ENCODE data around the gene MYO5A. TPM values are rescaled to one million over a fixed set of nuclear protein-coding genes. Genes with fewer than 3 reads are reported as not detected.

Gene MYO5A
- polyA plus RNA-seq, 1 of the 3 experiments (the other 2 are of a cell fraction): 11.0 TPM

DNA sequence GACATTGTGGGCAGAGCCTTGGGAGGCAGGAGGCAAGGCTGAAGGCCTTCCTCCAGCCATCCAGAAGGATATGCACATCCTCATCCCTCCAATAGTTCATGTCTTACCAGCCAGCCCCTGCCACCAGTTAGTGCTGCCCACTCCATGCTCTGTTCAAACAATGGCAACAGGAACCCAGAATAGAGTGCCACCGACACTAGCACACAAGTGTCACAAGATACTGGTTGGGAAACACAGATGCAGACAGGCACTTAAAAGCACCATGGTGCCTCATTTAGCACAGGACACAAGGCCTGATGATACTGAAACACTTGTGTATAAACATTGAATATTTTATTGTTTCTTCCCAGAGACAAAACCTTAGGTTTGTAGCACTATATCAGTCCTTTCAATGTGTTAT lies 176.6 kb downstream of the MYO5A start:
- ChIA-PET CTCF (no interaction called here), POLR2A (no interaction called here)
- no peak overlapping the region for H3K27ac ChIP-seq (ENCODE audit: low read depth in 2 of 2, low read length in 1 of 2)
- DNase-seq: no peak
- 100% methylated on average over 1 of the region's 1 CpG for WGBS (ENCODE audit: low lambda C conversion rate)
- no peaks in the 10 kb centered on the region for H3K27me3 ChIP-seq (ENCODE audit: insufficient read depth)
- peaks cover 16 to 32% of the 10 kb centered on the region in 2 experiments for H3K36me3 ChIP-seq (replicated peaks in 1 of 2; ENCODE audit: control insufficient read depth in 1 of 2, insufficient read depth in 2 of 2, low read length in 1 of 2)
- H3K4me2 ChIP-seq: no peak overlapping the region
- H3F3A ChIP-seq (replicated peaks; ENCODE audit: insufficient read depth): peaks cover 7% of the 10 kb centered on the region
- no peaks in the 10 kb centered on the region; a peak in 1 of 4 replicates for H3K4me1 ChIP-seq (ENCODE audit: control insufficient read depth in 1 of 2, insufficient read depth in 2 of 2, low read depth in 1 of 2, low read length in 1 of 2)
- H3K79me2 ChIP-seq (ENCODE audit: insufficient read depth): no peaks in the 10 kb centered on the region
- H3K4me3 ChIP-seq (ENCODE audit: low read depth in 2 of 2, low read length in 1 of 2): no peak overlapping the region
- H3K9me2 ChIP-seq: no peaks in the 10 kb centered on the region; the same call in 1 of the 2 replicates
- TF ChIP-seq JUND (IDR thresholded peaks at IDR 0.05): no peak
- TF ChIP-seq, protein P1, sequence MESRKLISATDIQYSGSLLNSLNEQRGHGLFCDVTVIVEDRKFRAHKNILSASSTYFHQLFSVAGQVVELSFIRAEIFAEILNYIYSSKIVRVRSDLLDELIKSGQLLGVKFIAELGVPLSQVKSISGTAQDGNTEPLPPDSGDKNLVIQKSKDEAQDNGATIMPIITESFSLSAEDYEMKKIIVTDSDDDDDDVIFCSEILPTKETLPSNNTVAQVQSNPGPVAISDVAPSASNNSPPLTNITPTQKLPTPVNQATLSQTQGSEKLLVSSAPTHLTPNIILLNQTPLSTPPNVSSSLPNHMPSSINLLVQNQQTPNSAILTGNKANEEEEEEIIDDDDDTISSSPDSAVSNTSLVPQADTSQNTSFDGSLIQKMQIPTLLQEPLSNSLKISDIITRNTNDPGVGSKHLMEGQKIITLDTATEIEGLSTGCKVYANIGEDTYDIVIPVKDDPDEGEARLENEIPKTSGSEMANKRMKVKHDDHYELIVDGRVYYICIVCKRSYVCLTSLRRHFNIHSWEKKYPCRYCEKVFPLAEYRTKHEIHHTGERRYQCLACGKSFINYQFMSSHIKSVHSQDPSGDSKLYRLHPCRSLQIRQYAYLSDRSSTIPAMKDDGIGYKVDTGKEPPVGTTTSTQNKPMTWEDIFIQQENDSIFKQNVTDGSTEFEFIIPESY (IDR thresholded peaks at IDR 0.05; ENCODE audit: borderline replicate concordance, low read depth): no peak
- TF ChIP-seq, protein P2, sequence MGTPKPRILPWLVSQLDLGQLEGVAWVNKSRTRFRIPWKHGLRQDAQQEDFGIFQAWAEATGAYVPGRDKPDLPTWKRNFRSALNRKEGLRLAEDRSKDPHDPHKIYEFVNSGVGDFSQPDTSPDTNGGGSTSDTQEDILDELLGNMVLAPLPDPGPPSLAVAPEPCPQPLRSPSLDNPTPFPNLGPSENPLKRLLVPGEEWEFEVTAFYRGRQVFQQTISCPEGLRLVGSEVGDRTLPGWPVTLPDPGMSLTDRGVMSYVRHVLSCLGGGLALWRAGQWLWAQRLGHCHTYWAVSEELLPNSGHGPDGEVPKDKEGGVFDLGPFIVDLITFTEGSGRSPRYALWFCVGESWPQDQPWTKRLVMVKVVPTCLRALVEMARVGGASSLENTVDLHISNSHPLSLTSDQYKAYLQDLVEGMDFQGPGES (IDR thresholded peaks at IDR 0.05; ENCODE audit: low read depth, low read length): no peak
- no peak overlapping the region for H3K9ac ChIP-seq
- H4K20me1 ChIP-seq (ENCODE audit: insufficient read depth): no peaks in the 10 kb centered on the region
- no peaks in the 10 kb centered on the region for H3K9me3 ChIP-seq
- H2AFZ ChIP-seq (ENCODE audit: low read depth): no peak overlapping the region

DNA sequence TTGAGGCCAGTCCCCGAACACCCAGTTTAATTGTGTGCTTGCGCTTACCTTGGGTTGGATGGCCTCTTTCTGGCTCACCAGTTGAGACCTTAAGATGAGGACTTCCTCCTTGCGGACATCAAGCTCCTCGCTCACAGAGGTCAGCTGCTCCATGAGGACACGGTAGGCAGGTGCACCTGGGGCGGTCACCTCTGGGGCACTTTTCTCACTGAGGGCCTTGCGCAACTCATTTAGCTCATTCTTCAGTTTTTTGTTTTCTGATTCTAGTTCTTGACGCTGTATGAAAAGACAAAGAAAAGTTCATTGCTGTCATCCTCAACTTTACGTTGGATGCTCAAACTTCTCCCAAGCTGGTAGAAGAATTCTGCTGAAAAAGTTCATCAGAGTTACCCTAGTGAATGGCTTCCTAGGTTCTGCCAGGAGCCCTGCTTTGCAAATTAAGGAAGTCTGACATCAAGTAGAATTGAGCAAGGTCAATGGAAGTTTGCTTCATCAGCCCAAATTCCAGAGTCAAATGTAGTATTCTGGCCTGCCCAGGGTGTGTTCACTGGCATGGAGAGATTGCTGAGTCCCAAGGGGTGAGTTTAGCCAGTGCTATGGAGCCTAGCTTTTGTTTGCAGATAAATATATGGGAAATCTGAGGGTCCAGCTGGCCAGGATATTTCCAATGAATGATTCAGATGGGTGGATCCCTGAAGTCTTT lies 177.3 kb downstream of the MYO5A start:
- Histone ChIP-seq H3F3A (replicated peaks; ENCODE audit: insufficient read depth) (peaks cover 7% of the 10 kb centered on the region), H3K4me1 (ENCODE audit: control insufficient read depth in 1 of 2, insufficient read depth in 2 of 2, low read depth in 1 of 2, low read length in 1 of 2) (no peaks in the 10 kb centered on the region; a peak in 1 of 4 replicates), H3K27me3 (ENCODE audit: insufficient read depth) (no peaks in the 10 kb centered on the region), H3K36me3 (replicated peaks in 1 of 2; ENCODE audit: control insufficient read depth in 1 of 2, insufficient read depth in 2 of 2, low read length in 1 of 2) (peaks cover 16 to 32% of the 10 kb centered on the region in 2 experiments), H3K27ac (ENCODE audit: low read depth in 2 of 2, low read length in 1 of 2) (no peak overlapping the region), H3K4me2 (no peak overlapping the region), H3K79me2 (ENCODE audit: insufficient read depth) (no peaks in the 10 kb centered on the region), H3K9me3 (no peaks in the 10 kb centered on the region), H4K20me1 (ENCODE audit: insufficient read depth) (no peaks in the 10 kb centered on the region), H3K4me3 (ENCODE audit: low read depth in 2 of 2, low read length in 1 of 2) (no peak overlapping the region), H3K9me2 (no peaks in the 10 kb centered on the region; the same call in 1 of the 2 replicates), H3K9ac (no peak overlapping the region), H2AFZ (ENCODE audit: low read depth) (no peak overlapping the region)
- ChIA-PET POLR2A (no interaction called here), CTCF (no interaction called here)
- TF ChIP-seq GABPA (IDR thresholded peaks at IDR 0.05; ENCODE audit: low read depth): no peak
- 97% methylated on average over 9 of the region's 9 CpGs for WGBS (ENCODE audit: low lambda C conversion rate)
- no peak for DNase-seq

DNA sequence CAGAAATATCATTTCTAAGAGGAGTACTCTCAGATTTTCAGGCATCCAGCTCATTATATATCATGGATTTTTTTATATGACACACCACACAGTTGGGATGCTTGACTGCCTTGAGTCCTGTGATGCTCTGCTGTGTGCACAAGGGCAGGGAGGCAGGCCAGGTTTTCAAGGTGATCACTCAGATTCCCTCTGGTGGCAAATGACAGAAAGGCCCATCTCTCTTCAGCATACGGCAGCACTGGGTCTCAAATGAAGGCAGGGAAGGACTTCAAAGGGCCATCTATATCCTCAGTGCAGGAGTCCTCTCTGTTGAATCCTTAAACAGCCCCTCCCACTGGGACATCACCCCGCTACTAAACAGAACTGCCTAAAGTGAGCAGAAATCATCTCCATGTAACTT lies 178.3 kb downstream of the MYO5A start:
- ChIA-PET POLR2A (no interaction called here), CTCF (no interaction called here)
- Histone ChIP-seq H4K20me1 (ENCODE audit: insufficient read depth) (no peaks in the 10 kb centered on the region), H3K27ac (ENCODE audit: low read depth in 2 of 2, low read length in 1 of 2) (no peak overlapping the region), H3K4me3 (ENCODE audit: low read depth in 2 of 2, low read length in 1 of 2) (no peak overlapping the region), H3K27me3 (ENCODE audit: insufficient read depth) (no peaks in the 10 kb centered on the region), H3K9me3 (no peaks in the 10 kb centered on the region), H2AFZ (ENCODE audit: low read depth) (no peak overlapping the region), H3K36me3 (replicated peaks in 1 of 2; ENCODE audit: control insufficient read depth in 1 of 2, insufficient read depth in 2 of 2, low read length in 1 of 2) (peaks cover 16 to 33% of the 10 kb centered on the region in 2 experiments), H3K4me2 (no peak overlapping the region), H3K9ac (no peak overlapping the region), H3K9me2 (no peaks in the 10 kb centered on the region; the same call in 1 of the 2 replicates), H3K4me1 (ENCODE audit: control insufficient read depth in 1 of 2, insufficient read depth in 2 of 2, low read depth in 1 of 2, low read length in 1 of 2) (no peaks in the 10 kb centered on the region; a peak in 1 of 4 replicates), H3K79me2 (ENCODE audit: insufficient read depth) (no peaks in the 10 kb centered on the region), H3F3A (replicated peaks; ENCODE audit: insufficient read depth) (peaks cover 7% of the 10 kb centered on the region)
- no peak for DNase-seq
- 96% methylated on average over 2 of the region's 2 CpGs for WGBS (ENCODE audit: low lambda C conversion rate)
- TF ChIP-seq, protein P3, sequence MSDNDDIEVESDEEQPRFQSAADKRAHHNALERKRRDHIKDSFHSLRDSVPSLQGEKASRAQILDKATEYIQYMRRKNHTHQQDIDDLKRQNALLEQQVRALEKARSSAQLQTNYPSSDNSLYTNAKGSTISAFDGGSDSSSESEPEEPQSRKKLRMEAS (IDR thresholded peaks at IDR 0.05; ENCODE audit: low read depth): no peak
- TF ChIP-seq TAF1 (IDR thresholded peaks at IDR 0.05; ENCODE audit: borderline replicate concordance, low read depth, low read length) (no peak), EZH2phosphoT487 (IDR thresholded peaks at IDR 0.05; ENCODE audit: borderline replicate concordance, low read depth) (no peak), RXRA (IDR thresholded peaks at IDR 0.05; ENCODE audit: borderline replicate concordance, low read depth) (no peak), EP300 (IDR thresholded peaks at IDR 0.05; ENCODE audit: borderline replicate concordance in 1 of 2, low read depth in 1 of 2, low read length in 1 of 2) (no peak), ELF1 (IDR thresholded peaks at IDR 0.05) (no peak), GATA2 (CRISPR knock-in tag; IDR thresholded peaks at IDR 0.05) (no peak), JUND (IDR thresholded peaks at IDR 0.05) (no peak), SMC3 (IDR thresholded peaks at IDR 0.05; ENCODE audit: low read depth, low read length) (no peak), TEAD4 (IDR thresholded peaks at IDR 0.05; ENCODE audit: borderline replicate concordance, insufficient read depth) (no peak), NFIC (IDR thresholded peaks at IDR 0.05; ENCODE audit: borderline replicate concordance) (no peak), FOXJ3 (CRISPR knock-in tag; IDR thresholded peaks at IDR 0.05) (no peak), TCF12 (IDR thresholded peaks at IDR 0.05) (no peak)
- TF ChIP-seq, protein P1 (IDR thresholded peaks at IDR 0.05; ENCODE audit: borderline replicate concordance, low read depth): no peak

Data from SK-N-SH (cell line).